HepG2 (cell line): ENCODE data around the gene PRSS36. TPM values are rescaled to one million over a fixed set of nuclear protein-coding genes. Genes with fewer than 3 reads are reported as not detected.

Experiments
- AHR ChIP-seq: IDR thresholded peaks from 2 replicates; pipeline ENCODE4 v1.6.1; 2018; ENCODE audit warnings: missing genetic modification reagents, missing compliant biosample characterization
- AKAP8 ChIP-seq: sonication (generic); formaldehyde crosslinking; IDR thresholded peaks from 2 replicates; pipeline ENCODE4 v1.5.1; 2020; ENCODE audit warnings: mild to moderate bottlenecking, missing genetic modification reagents
- ARNTL ChIP-seq: sonication (generic); formaldehyde crosslinking; IDR thresholded peaks from 2 replicates; pipeline ENCODE4 v1.4.0; 2020; ENCODE audit warnings: mild to moderate bottlenecking, missing genetic modification reagents
- BRCA1 ChIP-seq: sonication (generic); formaldehyde crosslinking; IDR thresholded peaks from 2 replicates; pipeline ENCODE4 v1.4.0; 2020; ENCODE audit warnings: missing genetic modification reagents
- FOXC1 ChIP-seq: sonication (generic); formaldehyde crosslinking; IDR thresholded peaks from 2 replicates; pipeline ENCODE4 v1.8.0; 2022; ENCODE audit warnings: mild to moderate bottlenecking, missing genetic modification reagents, borderline replicate concordance
- HDAC1 ChIP-seq: sonication (generic); formaldehyde crosslinking; IDR thresholded peaks from 2 replicates; pipeline ENCODE4 v1.5.1; 2020; ENCODE audit warnings: mild to moderate bottlenecking, missing genetic modification reagents
- NFYC ChIP-seq: IDR thresholded peaks from 2 replicates; pipeline ENCODE4 v1.6.1; 2016; ENCODE audit warnings: missing genetic modification reagents, missing compliant biosample characterization
- RBM22 ChIP-seq: fragments of 200-400 bp; formaldehyde crosslinking; optimal IDR thresholded peaks from 2 replicates; pipeline ENCODE3; 2017; ENCODE audit warnings: mild to moderate bottlenecking, low read length, moderate library complexity
- SMAD1 ChIP-seq: sonication (generic); formaldehyde crosslinking; IDR thresholded peaks from 2 replicates; pipeline ENCODE4 v1.4.0; 2020; ENCODE audit warnings: missing genetic modification reagents, low read depth, mild to moderate bottlenecking, borderline replicate concordance
- SRSF1 ChIP-seq: fragments of 200-400 bp; formaldehyde crosslinking; optimal IDR thresholded peaks from 2 replicates; pipeline ENCODE3; 2017; ENCODE audit warnings: mild to moderate bottlenecking, low read depth, low read length, moderate library complexity
- TBP ChIP-seq: sonication (generic); formaldehyde crosslinking; IDR thresholded peaks from 2 replicates; pipeline ENCODE4 v1.5.0; 2020; ENCODE audit warnings: missing genetic modification reagents
- ZNF20 ChIP-seq: sonication (generic); formaldehyde crosslinking; IDR thresholded peaks from 2 replicates; pipeline ENCODE4 v1.4.0; 2020; ENCODE audit warnings: mild to moderate bottlenecking, moderate library complexity, missing genetic modification reagents
- ZNF335 ChIP-seq: sonication (generic); formaldehyde crosslinking; IDR thresholded peaks from 2 replicates; pipeline ENCODE4 v1.4.0; 2020; ENCODE audit warnings: missing genetic modification reagents
- ZNF605 ChIP-seq: sonication (generic); formaldehyde crosslinking; IDR thresholded peaks from 2 replicates; pipeline ENCODE4 v1.8.0; 2022; ENCODE audit warnings: mild to moderate bottlenecking, missing genetic modification reagents
- ZNF614 ChIP-seq: IDR thresholded peaks from 2 replicates; pipeline ENCODE4 v1.6.1; 2018; ENCODE audit warnings: missing biosample characterization, missing genetic modification reagents, inconsistent platforms, borderline replicate concordance
- ZNF619 ChIP-seq: sonication (generic); formaldehyde crosslinking; IDR thresholded peaks from 2 replicates; pipeline ENCODE4 v1.4.0; 2020; ENCODE audit warnings: mild to moderate bottlenecking, missing genetic modification reagents
- polyA plus RNA-seq, 8 experiments: library from polyadenylated mRNA; depleted of rRNA in 3 of 8; stranded (reverse) in 7 of 8; unstranded in 1 of 8; fragments of >200 nt; fragmentation: Illumina TruSeq in 4 of 8; extraction: Trizol in 4 of 8; gene quantifications; 2 replicates each; pipeline versions ENCODE4 v1.2.1 to v1.2.3, GENCODE V29; 2011 to 2016; ENCODE audit warnings: low read depth in 4 of 8, missing spikeins in 1 of 8, mixed read lengths in 1 of 8; ENCODE audit not compliant: insufficient read depth in 1 of 8
- total RNA-seq, 5 experiments: library from RNA; depleted of rRNA; stranded (reverse); fragments of >200 nt; fragmentation: Illumina TruSeq; extraction: Trizol; gene quantifications; 2 replicates each; pipeline ENCODE4 v1.2.3, GENCODE V29; 2016; ENCODE audit warnings: low read depth in 1 of 5
- TF ChIP-seq, protein P1 (sequence below): sonication (generic); formaldehyde crosslinking; IDR thresholded peaks from 2 replicates; pipeline ENCODE4 v1.4.0; 2020; ENCODE audit warnings: missing genetic modification reagents
- TF ChIP-seq, protein P2 (sequence below): sonication (generic); formaldehyde crosslinking; IDR thresholded peaks from 2 replicates; pipeline ENCODE4 v1.5.1; 2020; ENCODE audit warnings: missing genetic modification reagents, mild to moderate bottlenecking, borderline replicate concordance
- TF ChIP-seq, protein P3 (sequence below): IDR thresholded peaks from 2 replicates; pipeline ENCODE4 v1.6.1; 2016; ENCODE audit warnings: missing compliant biosample characterization, missing genetic modification reagents, borderline replicate concordance
- TF ChIP-seq, protein P4 (sequence below): sonication (generic); formaldehyde crosslinking; IDR thresholded peaks from 2 replicates; pipeline ENCODE4 v1.4.0; 2020; ENCODE audit warnings: missing genetic modification reagents

The PRSS36 gene
- total and polyA plus RNA-seq, 2 of the 13 experiments (the other 11 are each of a cell fraction or from before 2014, with no cell fraction given): 1.5 to 2.1 TPM

DNA sequence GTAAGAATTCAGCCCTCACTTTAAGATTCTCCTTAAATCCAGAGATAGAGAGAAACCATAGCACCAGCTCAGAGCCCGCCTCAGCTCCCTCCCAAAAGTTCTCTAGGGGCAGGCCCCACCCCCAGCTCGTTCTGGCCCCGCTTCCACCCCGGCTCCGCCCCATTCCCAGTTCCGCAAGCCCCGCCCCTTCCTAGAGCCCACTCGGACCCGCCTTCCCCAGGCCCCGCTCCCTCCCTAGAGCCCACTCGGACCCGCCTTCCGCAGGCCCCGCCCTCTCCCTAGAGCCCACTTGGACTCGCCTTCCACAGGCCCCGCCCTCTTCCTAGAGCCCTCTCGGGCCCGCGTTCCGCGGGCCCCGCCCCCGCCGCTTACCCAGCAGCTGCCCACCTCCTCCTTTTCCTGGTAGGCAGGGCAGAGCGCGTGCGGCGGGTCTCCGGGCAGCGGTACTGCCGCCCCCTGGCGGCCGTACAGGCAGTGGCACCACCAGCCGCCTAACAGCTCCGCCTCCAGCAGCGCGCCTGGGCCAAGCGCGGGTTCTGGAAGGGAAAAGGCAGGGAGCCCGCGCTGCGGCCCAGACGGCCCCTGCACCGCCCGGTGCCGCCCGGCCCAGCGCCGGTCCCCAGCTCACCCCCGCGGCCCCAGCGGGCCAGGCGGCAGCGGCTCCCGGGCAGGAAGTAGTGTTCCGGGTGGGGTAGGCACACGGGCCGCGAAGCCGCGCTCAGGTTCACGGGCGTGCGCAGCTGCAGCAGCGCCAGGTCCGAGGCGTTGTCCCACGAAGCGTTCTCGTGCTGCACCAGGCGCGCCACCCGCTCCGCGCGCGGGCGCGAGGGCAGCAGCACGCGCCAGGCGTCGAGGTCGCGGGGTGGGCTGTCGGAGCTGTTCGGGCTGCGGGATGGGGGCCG is 7.5 kb downstream of the PRSS36 start (continued):
- TF ChIP-seq, protein P1, sequence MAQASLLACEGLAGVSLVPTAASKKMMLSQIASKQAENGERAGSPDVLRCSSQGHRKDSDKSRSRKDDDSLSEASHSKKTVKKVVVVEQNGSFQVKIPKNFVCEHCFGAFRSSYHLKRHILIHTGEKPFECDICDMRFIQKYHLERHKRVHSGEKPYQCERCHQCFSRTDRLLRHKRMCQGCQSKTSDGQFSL (CRISPR knock-in tag): no peak; the same call in 1 of the 2 replicates
- no peak for TF ChIP-seq ZNF20 (CRISPR knock-in tag)
- no peak for TF ChIP-seq ARNTL (CRISPR knock-in tag)
- TF ChIP-seq AHR (CRISPR knock-in tag): peak; percentile 88; the same call in 1 of the 2 replicates
- TF ChIP-seq, protein P2, sequence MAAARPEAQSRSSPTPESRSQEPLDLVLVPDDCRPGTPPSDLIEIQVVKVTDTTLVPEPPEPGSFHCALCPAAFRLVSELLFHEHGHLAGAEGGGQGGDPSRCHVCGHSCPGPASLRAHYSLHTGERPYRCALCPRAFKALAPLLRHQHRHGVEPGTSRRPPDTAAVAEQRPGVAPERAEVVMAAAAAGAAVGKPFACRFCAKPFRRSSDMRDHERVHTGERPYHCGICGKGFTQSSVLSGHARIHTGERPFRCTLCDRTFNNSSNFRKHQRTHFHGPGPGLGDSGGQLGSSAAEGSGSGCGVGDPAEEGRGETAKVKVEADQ (CRISPR knock-in tag): peak; percentile 88; the same call in 1 of the 2 replicates
- peak; percentile 43; the same call in 1 of the 2 replicates for TF ChIP-seq ZNF619 (CRISPR knock-in tag)
- peak; percentile 80 for TF ChIP-seq HDAC1 (CRISPR knock-in tag)
- peak; percentile 71; the same call in 1 of the 2 replicates for TF ChIP-seq ZNF614 (CRISPR knock-in tag)
- peak; percentile 41; the same call in 1 of the 2 replicates for TF ChIP-seq NFYC (CRISPR knock-in tag)
- TF ChIP-seq FOXC1 (CRISPR knock-in tag): no peak; the same call in 1 of the 2 replicates
- TF ChIP-seq, protein P3, sequence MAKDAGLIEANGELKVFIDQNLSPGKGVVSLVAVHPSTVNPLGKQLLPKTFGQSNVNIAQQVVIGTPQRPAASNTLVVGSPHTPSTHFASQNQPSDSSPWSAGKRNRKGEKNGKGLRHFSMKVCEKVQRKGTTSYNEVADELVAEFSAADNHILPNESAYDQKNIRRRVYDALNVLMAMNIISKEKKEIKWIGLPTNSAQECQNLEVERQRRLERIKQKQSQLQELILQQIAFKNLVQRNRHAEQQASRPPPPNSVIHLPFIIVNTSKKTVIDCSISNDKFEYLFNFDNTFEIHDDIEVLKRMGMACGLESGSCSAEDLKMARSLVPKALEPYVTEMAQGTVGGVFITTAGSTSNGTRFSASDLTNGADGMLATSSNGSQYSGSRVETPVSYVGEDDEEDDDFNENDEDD (CRISPR knock-in tag): peak; percentile 86
- no peak for TF ChIP-seq BRCA1 (CRISPR knock-in tag)
- TF ChIP-seq AKAP8: peak; percentile 58; the same call in 1 of the 2 replicates
- TF ChIP-seq ZNF605 (CRISPR knock-in tag): peak; percentile 73
- TF ChIP-seq RBM22: no peak
- TF ChIP-seq, protein P4, sequence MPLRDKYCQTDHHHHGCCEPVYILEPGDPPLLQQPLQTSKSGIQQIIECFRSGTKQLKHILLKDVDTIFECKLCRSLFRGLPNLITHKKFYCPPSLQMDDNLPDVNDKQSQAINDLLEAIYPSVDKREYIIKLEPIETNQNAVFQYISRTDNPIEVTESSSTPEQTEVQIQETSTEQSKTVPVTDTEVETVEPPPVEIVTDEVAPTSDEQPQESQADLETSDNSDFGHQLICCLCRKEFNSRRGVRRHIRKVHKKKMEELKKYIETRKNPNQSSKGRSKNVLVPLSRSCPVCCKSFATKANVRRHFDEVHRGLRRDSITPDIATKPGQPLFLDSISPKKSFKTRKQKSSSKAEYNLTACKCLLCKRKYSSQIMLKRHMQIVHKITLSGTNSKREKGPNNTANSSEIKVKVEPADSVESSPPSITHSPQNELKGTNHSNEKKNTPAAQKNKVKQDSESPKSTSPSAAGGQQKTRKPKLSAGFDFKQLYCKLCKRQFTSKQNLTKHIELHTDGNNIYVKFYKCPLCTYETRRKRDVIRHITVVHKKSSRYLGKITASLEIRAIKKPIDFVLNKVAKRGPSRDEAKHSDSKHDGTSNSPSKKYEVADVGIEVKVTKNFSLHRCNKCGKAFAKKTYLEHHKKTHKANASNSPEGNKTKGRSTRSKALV (CRISPR knock-in tag): no peak
- peak; percentile 75; the same call in 1 of the 2 replicates for TF ChIP-seq SMAD1 (CRISPR knock-in tag)
- peak; percentile 89 for TF ChIP-seq ZNF335
- no peak for TF ChIP-seq TBP (CRISPR knock-in tag)
- no peak for TF ChIP-seq SRSF1
